IPS-20b (cell line): ENCODE data around the gene FOXE3.
A peak's percentile ranks its signal among the peaks of the same experiment; 100 is the strongest.

Source experiments
- H3K27ac ChIP-seq: one replicate; pipeline ENCODE4 v1.5.1; 2013; ENCODE audit warnings: low read length
- H3K27me3 ChIP-seq: 2 replicates; pipeline ENCODE4 v1.6.1; 2013; ENCODE audit warnings: mild to moderate bottlenecking, low read length, inconsistent platforms; ENCODE audit not compliant: insufficient read depth
- H3K36me3 ChIP-seq: 2 replicates; pipeline ENCODE4 v1.6.1; 2013; ENCODE audit warnings: low read depth, mild to moderate bottlenecking, inconsistent platforms, low read length, moderate library complexity; ENCODE audit not compliant: insufficient read depth
- H3K4me1 ChIP-seq: 2 replicates; pipeline ENCODE4 v1.6.1; 2013; ENCODE audit warnings: mild to moderate bottlenecking, control low read depth, inconsistent platforms, low read length, moderate library complexity; ENCODE audit not compliant: insufficient read depth
- H3K4me3 ChIP-seq: 2 replicates; pipeline ENCODE4 v1.5.1; 2013; ENCODE audit warnings: mild to moderate bottlenecking, low read length, inconsistent platforms
- H3K9ac ChIP-seq: 2 replicates; pipeline ENCODE4 v1.6.1; 2013; ENCODE audit warnings: low read depth, mild to moderate bottlenecking, inconsistent platforms, low read length, moderate library complexity
- H3K9me3 ChIP-seq: 2 replicates; pipeline ENCODE4 v1.6.1; 2013; ENCODE audit warnings: mild to moderate bottlenecking, low read depth, low read length, inconsistent platforms; ENCODE audit not compliant: insufficient read depth

Gene FOXE3

DNA sequence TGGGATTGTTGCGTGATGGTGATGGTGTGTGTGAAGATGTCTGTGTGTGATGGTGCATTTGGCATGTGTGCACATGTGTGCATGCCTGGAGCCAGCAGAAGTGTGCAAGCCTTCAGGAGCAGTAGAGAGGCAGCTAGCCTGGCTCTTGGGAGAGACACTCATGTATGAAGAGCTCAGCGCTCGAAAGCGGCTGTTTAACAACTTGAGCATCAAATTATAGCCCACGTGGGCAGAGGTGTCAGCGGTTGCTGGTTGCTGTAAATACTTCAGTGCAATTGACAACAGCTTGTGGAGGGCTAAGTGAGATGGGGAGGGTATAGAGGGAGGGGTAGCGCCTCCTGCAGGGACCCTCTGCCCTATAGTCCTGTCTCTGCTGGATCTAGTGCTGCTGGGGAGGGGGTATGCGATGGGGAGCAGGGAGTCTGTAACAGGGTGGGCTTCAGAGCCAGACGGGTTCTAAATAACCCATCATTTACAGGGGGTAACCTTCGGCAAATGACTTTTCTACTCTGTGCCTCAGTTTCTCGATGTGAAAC is 43.2 kb downstream of the FOXE3 start:
- Histone ChIP-seq H3K9ac (no peak overlapping the region), H3K36me3 (no peaks in the 10 kb centered on the region), H3K4me3 (no peak overlapping the region; the same call in 1 of the 2 replicates), H3K27me3 (peaks cover 51% of the 10 kb centered on the region), H3K9me3 (no peaks in the 10 kb centered on the region), H3K27ac (no peak overlapping the region), H3K4me1 (peaks cover 22% of the 10 kb centered on the region)

DNA sequence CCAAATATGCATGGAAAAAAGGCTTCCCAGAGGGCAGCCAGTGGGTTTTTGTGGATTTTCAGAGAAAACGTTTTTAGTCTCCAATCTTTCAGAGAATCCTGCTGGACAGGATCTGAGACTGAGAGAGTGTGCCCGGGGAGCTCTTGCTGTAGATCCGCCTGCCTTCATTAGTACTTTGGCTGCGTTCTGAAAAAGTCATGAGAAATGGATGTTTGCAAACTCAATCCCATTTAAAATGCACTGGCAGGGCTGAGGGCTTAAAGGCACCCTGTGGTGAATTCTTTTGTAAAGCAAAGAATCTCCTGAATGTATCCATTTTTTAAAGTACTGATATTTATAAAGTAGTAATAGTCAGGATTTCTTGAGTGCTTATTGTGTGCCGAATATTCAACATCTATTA is 44.0 kb downstream of the FOXE3 start:
- Histone ChIP-seq H3K9ac (no peak overlapping the region), H3K4me1 (peaks cover 22% of the 10 kb centered on the region), H3K9me3 (no peaks in the 10 kb centered on the region), H3K4me3 (peak overlapping the region; percentile 2; the same call in 1 of the 2 replicates), H3K27ac (no peak overlapping the region), H3K27me3 (peaks cover 47% of the 10 kb centered on the region), H3K36me3 (no peaks in the 10 kb centered on the region)

DNA sequence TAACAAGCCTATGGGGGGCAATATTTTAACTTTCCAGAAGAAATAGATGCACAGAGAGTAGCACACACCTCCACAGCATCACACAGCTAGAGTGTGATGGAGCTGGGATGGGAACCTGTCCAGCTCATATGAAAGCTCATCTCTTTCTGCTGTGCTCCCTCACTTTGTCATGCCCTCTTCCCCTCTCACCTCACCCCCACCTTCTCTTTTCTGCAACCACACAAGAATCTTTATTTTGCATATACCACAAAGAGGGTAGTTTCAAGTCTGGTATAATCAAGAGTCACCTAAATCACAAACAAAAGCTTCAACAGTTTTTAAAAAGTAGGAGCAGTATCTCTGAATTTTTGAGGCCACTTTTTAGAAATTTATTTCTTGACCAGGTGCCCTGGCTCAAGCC is 44.4 kb downstream of the FOXE3 start:
- no peaks in the 10 kb centered on the region for H3K9me3 ChIP-seq
- peaks cover 47% of the 10 kb centered on the region for H3K27me3 ChIP-seq
- H3K36me3 ChIP-seq, result no peaks in the 10 kb centered on the region
- H3K27ac ChIP-seq, result no peak overlapping the region
- peaks cover 22% of the 10 kb centered on the region for H3K4me1 ChIP-seq
- H3K9ac ChIP-seq, result no peak overlapping the region
- H3K4me3 ChIP-seq, result no peak overlapping the region; the same call in 1 of the 2 replicates

DNA sequence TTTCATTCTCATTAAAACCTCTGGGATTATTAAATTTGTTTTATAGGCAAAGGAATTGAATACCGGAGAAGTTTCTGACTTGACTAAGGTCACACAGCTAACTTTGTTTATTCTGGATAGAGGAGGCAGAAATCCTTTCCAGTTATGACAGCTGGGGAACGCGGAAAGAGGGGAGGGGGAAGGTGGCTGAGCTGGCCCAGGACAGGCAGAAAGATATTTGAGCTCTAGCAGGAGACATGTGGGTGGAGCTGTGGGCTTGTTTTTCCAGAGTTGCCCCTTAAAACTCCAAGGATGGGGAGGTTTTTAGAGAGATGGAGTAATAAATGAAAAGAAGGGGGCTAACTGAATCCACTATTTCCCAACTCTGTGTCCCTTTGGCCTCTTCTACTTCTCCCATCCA is 49.5 kb downstream of the FOXE3 start:
- no peaks in the 10 kb centered on the region for H3K9me3 ChIP-seq

More for the DNA sequence above, 49.5 kb downstream of the FOXE3 start:
- H3K4me3 ChIP-seq, result no peak overlapping the region
- no peak overlapping the region for H3K9ac ChIP-seq
- H3K27ac ChIP-seq, result no peak overlapping the region
- H3K4me1 ChIP-seq, result no peaks in the 10 kb centered on the region
- H3K27me3 ChIP-seq, result peaks cover 27% of the 10 kb centered on the region
- no peaks in the 10 kb centered on the region for H3K36me3 ChIP-seq
